Heart left ventricle (tissue), 16 donors: Measurements from ENCODE around the gene HDLBP. TPM values are rescaled to one million over a fixed set of nuclear protein-coding genes. Genes with fewer than 3 reads are reported as not detected.

Experiments used
- ATAC-seq, 4 donors: fragments of 200-7000 bp; cut with Tn5 transposase; one replicate each; pipeline ENCODE4 v1.9.1; 2020 to 2022; ENCODE audit warnings: moderate library complexity in 4 of 4, mild to moderate bottlenecking in 3 of 4, moderate number of reproducible peaks in 1 of 4
- DNase-seq, 5 donors: peaks; one replicate each; pipeline ENCODE4 v3.0.0-alpha.2; 2020
- H3K27ac ChIP-seq, 12 donors: fragments of 200-600 bp; sonication (generic) in 4 of 12; one replicate each; pipeline versions ENCODE4 v1.5.0 to v1.8.0; 2016 to 2022; ENCODE audit warnings: mild to moderate bottlenecking in 2 of 12
- H3K27me3 ChIP-seq, 9 donors: fragments of 200-600 bp; sonication (generic) in 2 of 9; one replicate each; pipeline versions ENCODE4 v1.5.1 to v1.8.0; 2016 to 2022; ENCODE audit warnings: mild to moderate bottlenecking in 3 of 9
- H3K36me3 ChIP-seq, 9 donors: fragments of 200-600 bp; sonication (generic) in 2 of 9; one replicate each; pipeline versions ENCODE4 v1.5.0 to v1.8.0; 2018 to 2022; ENCODE audit warnings: mild to moderate bottlenecking in 2 of 9
- H3K4me1 ChIP-seq, 12 donors: fragments of 200-600 bp; sonication (generic) in 4 of 12; one replicate each; pipeline versions ENCODE4 v1.5.0 to v1.8.0; 2016 to 2022; ENCODE audit warnings: mild to moderate bottlenecking in 3 of 12
- H3K4me3 ChIP-seq, 12 donors: fragments of 200-600 bp; sonication (generic) in 4 of 12; one replicate each; pipeline versions ENCODE4 v1.5.0 to v1.8.0; 2017 to 2022; ENCODE audit warnings: mild to moderate bottlenecking in 9 of 12, moderate library complexity in 4 of 12
- H3K9me3 ChIP-seq, 12 donors: fragments of 200-600 bp; sonication (generic) in 4 of 12; one replicate each; pipeline versions ENCODE4 v1.5.0 to v1.8.0; 2016 to 2022; ENCODE audit warnings: mild to moderate bottlenecking in 1 of 12
- CTCF ChIP-seq, 12 donors: fragments of 200-600 bp; sonication (generic) in 4 of 12; IDR thresholded peaks; one replicate each; pipeline versions ENCODE4 v1.5.0 to v1.8.0; 2018 to 2022; ENCODE audit warnings: antibody characterized with exemption in 12 of 12, mild to moderate bottlenecking in 5 of 12
- POLR2A ChIP-seq, 2 donors: fragments of 450-650 bp; IDR thresholded peaks; one replicate each; pipeline ENCODE4 v1.6.1; 2017; ENCODE audit warnings: antibody characterized with exemption in 2 of 2, mild to moderate bottlenecking in 2 of 2, moderate library complexity in 2 of 2
- WGBS, 4 donors: extraction: QIAGEN DNeasy Blood & Tissue Kit in 2 of 4; methylation state at CpG; one replicate each; pipeline versions ENCODE4 v1.1.5 to v1.1.7; 2013 to 2018; 5-methylcytosine and 5-hydroxymethylcytosine counted together
- intact Hi-C, 10 donors: fragments of 100-400 bp; cut with DNase I; formaldehyde crosslinking; loops; one replicate each; pipeline versions ENCODE4 v1.11.1 to v1.14.2; 2022
- polyA plus RNA-seq, 2 donors: library from polyadenylated mRNA; stranded (reverse); fragments of 200-250 nt; gene quantifications; one replicate each; pipeline ENCODE4 v1.2.3, GENCODE V29; 2013
- total RNA-seq, 9 donors: library from RNA; depleted of rRNA in 2 of 9; stranded (reverse); fragments of >200 nt in 2 of 9; fragmentation: NEBNext Ultra II Directional in 3 of 9; extraction: Animal tissue kit (Norgen Biotek cat#: 25700) in 3 of 9; gene quantifications; one replicate each; pipeline versions ENCODE4 v1.1.0 to v1.2.4, GENCODE V29; 2016 to 2023
- donor health status: ischemic (EF 13 %, LVEDD 7.1; RV severe dilation, severe dysfunction).
- donor health status: healthy with polysubstance abuse.
- donor health status: DM: no; HTN: yes; CAD: no.
- donor health status: DM: no; HTN: no; CAD: no.
- donor health status: ischemic (EF 25% LVEDD 6.9; RV normal size, moderate dysfunction).
- donor health status: ischemic (EF 25% LVEDD 5.7; RV mildly dilated, moderate dysfunction).
- donor health status: healthy.
- donor health status: DM: yes; HTN: yes; CAD: no.
- donor health status: ischemic (EF 35%, LVEDD 5.7; RV mildly dilated, moderate dysfunction).
- donor health status: nonischemic (EF 11% LVEDD 7.7; RV severe dilation, severe dysfunction).
- donor health status: DM: yes; HTN: yes; CAD: no.
- donor health status: PGD.
- donor health status: ischemic (EF 29% LVEDD 5.4; RV normal size, mild dysfunction).
- donor health status: nonischemic (EF 23%, LVEDD 6.1; RV moderate dilation, normal function).

Gene HDLBP
- total and polyA plus RNA-seq, 11 donors = 220 to 407 (median 343) TPM

GRCh38 chr2:241188361-241189092, 126.9 kb downstream of the HDLBP start, which contains the start of gene ANO7:
ANO7 (plus strand) TSS chr2:241188677; CDS start chr2:241190064, 1,387 bp downstream.
- TF ChIP-seq CTCF (IDR thresholded peaks at IDR 0.05) = no peak
- TF ChIP-seq POLR2A (IDR thresholded peaks at IDR 0.05) = no peak
- Histone ChIP-seq H3K27me3 (no peaks in the 10 kb centered on the region), H3K4me3 (no peak within 1 kb of the TSS), H3K9me3 (no peaks in the 10 kb centered on the region), H3K36me3 (peaks cover 0 to 4% (median 1%) of the 10 kb centered on the region in 9 donors), H3K27ac (no peak within 1 kb of the TSS), H3K4me1 (no peaks in the 10 kb centered on the region)
- peak in 1 of 4 donors; percentile 18 for ATAC-seq
- intact Hi-C loops = no loop called here
- DNase-seq = no peak
- WGBS, 4 donors = 65 to 82% (median 72%) methylated on average over 11 to 21 of the region's 21 CpGs; no CpG with 5 or more reads in 1 of the 4 donors

- DNase-seq (no peak), ATAC-seq (no peak)
- no peaks in the 10 kb centered on the region for H3K4me1 ChIP-seq
- H3K36me3 ChIP-seq = peaks cover 0 to 11% (median 8%) of the 10 kb centered on the region in 9 donors
- H3K9me3 ChIP-seq = no peaks in the 10 kb centered on the region
- WGBS, 4 donors = 49 to 60% (median 56%) methylated on average over 4 of the region's 4 CpGs
- intact Hi-C loops = no loop called here
- H3K27me3 ChIP-seq = no peaks in the 10 kb centered on the region
- TF ChIP-seq POLR2A (IDR thresholded peaks at IDR 0.05) (no peak), CTCF (IDR thresholded peaks at IDR 0.05) (no peak)
- no peak overlapping the region for H3K4me3 ChIP-seq
- no peak overlapping the region for H3K27ac ChIP-seq
These were observed 127.6 kb downstream of the HDLBP start for GRCh38 chr2:241187918-241188234.

GRCh38 chr2:241187101-241187917, 128.2 kb downstream of the HDLBP start:
- intact Hi-C loops = no loop called here
- TF ChIP-seq POLR2A (IDR thresholded peaks at IDR 0.05) = no peak
- TF ChIP-seq CTCF (IDR thresholded peaks at IDR 0.05) = no peak
- no peaks in the 10 kb centered on the region for H3K9me3 ChIP-seq
- ATAC-seq (no peak), DNase-seq (no peak)
- no peak overlapping the region for H3K4me3 ChIP-seq
- no peak overlapping the region for H3K27ac ChIP-seq
- H3K27me3 ChIP-seq = no peaks in the 10 kb centered on the region
- peaks cover 0 to 15% (median 11%) of the 10 kb centered on the region in 9 donors for H3K36me3 ChIP-seq
- 52 to 75% (median 60%) methylated on average over 8 to 14 of the region's 14 CpGs for WGBS, 4 donors
- H3K4me1 ChIP-seq = no peaks in the 10 kb centered on the region

- Histone ChIP-seq H3K9me3 (no peaks in the 10 kb centered on the region), H3K4me3 (no peak overlapping the region), H3K27me3 (no peaks in the 10 kb centered on the region), H3K36me3 (peaks cover 0 to 18% (median 11%) of the 10 kb centered on the region in 9 donors), H3K4me1 (no peaks in the 10 kb centered on the region), H3K27ac (no peak overlapping the region)
- DNase-seq = no peak
- TF ChIP-seq POLR2A (IDR thresholded peaks at IDR 0.05) (no peak), CTCF (IDR thresholded peaks at IDR 0.05) (no peak)
- 51 to 62% (median 58%) methylated on average over 11 of the region's 11 CpGs for WGBS, 4 donors
- ATAC-seq = no peak
- intact Hi-C loops = no loop called here
These were observed 129.5 kb downstream of the HDLBP start for GRCh38 chr2:241185961-241186360.
